B cell (primary cell): ENCODE results near the gene ACOX3. TPM values are rescaled to one million over a fixed set of nuclear protein-coding genes. Genes with fewer than 3 reads are reported as not detected.

ENCODE experiments used
- ATAC-seq: fragments of 200-7000 bp; cut with Tn5 transposase; one replicate; pipeline ENCODE4 v1.10.0; 2021; ENCODE audit warnings: low read depth, mild to moderate bottlenecking, moderate number of reproducible peaks, moderate library complexity
- CTCF ChIA-PET: fragments of 350-600 bp; sonication (Branson Sonifier 250); formaldehyde crosslinking; loops from one replicate; lab custom pipeline; 2021; ENCODE audit warnings: antibody characterized with exemption, inconsistent platforms; lab: Charles Lee
- POLR2A ChIA-PET: fragments of 350-600 bp; sonication (Branson Sonifier 250); formaldehyde crosslinking; loops from one replicate; lab custom pipeline; 2021; ENCODE audit warnings: antibody characterized with exemption; lab: Charles Lee
- DNase-seq: peaks from one replicate; pipeline ENCODE4 v3.0.0; 2013
- H2AFZ ChIP-seq: 2 replicates; pipeline ENCODE4 v1.6.1; 2012; ENCODE audit warnings: mild to moderate bottlenecking, low read depth, low read length; ENCODE audit not compliant: insufficient read depth, poor library complexity, severe bottlenecking
- H3K27ac ChIP-seq, 2 donors: 1 replicate in 1 of 2; 2 replicates in 1 of 2; pipeline ENCODE4 v1.5.1; 2012 to 2013; ENCODE audit warnings: low read length in 2 of 2, mild to moderate bottlenecking in 2 of 2, moderate library complexity in 1 of 2
- H3K27me3 ChIP-seq, 4 experiments: fragments of 200-600 bp in 1 of 4; sonication (generic) in 1 of 4; replicated peaks in 1 of 4; 1 replicate in 2 of 4; 2 replicates in 2 of 4; pipeline versions ENCODE4 v1.6.1 to v1.7.0; 2013 to 2016; ENCODE audit warnings: low read length in 3 of 4, mild to moderate bottlenecking in 2 of 4, mixed read lengths in 1 of 4, moderate library complexity in 1 of 4; ENCODE audit not compliant: insufficient read depth in 4 of 4, control insufficient read depth in 3 of 4; ENCODE audit errors: control extremely low read depth in 1 of 4
- H3K36me3 ChIP-seq, 2 experiments: replicated peaks in 1 of 2; 1 replicate in 1 of 2; 2 replicates in 1 of 2; pipeline versions ENCODE4 v1.6.1 to v1.7.1; 2013; ENCODE audit warnings: low read length in 1 of 2; ENCODE audit not compliant: insufficient read depth in 2 of 2, control insufficient read depth in 1 of 2; ENCODE audit errors: control extremely low read depth in 1 of 2, extremely low read depth in 1 of 2
- H3K4me1 ChIP-seq, 2 donors: fragments of 200-600 bp in 1 of 2; sonication (generic) in 1 of 2; 1 replicate in 1 of 2; 2 replicates in 1 of 2; pipeline versions ENCODE4 v1.5.1 to v1.6.1; 2013 to 2017; ENCODE audit warnings: low read length in 2 of 2; ENCODE audit not compliant: control insufficient read depth in 2 of 2, insufficient read depth in 2 of 2
- H3K4me2 ChIP-seq: replicated peaks from 2 replicates; pipeline ENCODE3; 2012; ENCODE audit warnings: mild to moderate bottlenecking, low read depth, low read length; ENCODE audit not compliant: poor library complexity, severe bottlenecking
- H3K4me3 ChIP-seq, 5 experiments: fragments of 200-600 bp in 1 of 5; sonication (generic) in 1 of 5; 1 replicate in 3 of 5; 2 replicates in 2 of 5; pipeline versions ENCODE4 v1.5.1 to v1.7.0; 2011 to 2016; ENCODE audit warnings: low read length in 4 of 5, mild to moderate bottlenecking in 4 of 5, low read depth in 2 of 5, control low read depth in 1 of 5, moderate library complexity in 1 of 5; ENCODE audit not compliant: insufficient read depth in 1 of 5; ENCODE audit errors: control extremely low read depth in 1 of 5, extremely low read depth in 1 of 5
- H3K79me2 ChIP-seq: fragments of 200-600 bp; sonication (generic); one replicate; pipeline ENCODE4 v1.6.0; 2016; ENCODE audit warnings: low read length; ENCODE audit not compliant: control insufficient read depth, insufficient read depth
- H3K9ac ChIP-seq: fragments of 200-600 bp; sonication (generic); 2 replicates; pipeline ENCODE4 v1.6.1; 2017; ENCODE audit warnings: mild to moderate bottlenecking, low read length, moderate library complexity
- H3K9me3 ChIP-seq, 3 donors: one replicate each; pipeline versions ENCODE4 v1.6.1 to v1.7.1; 2013; ENCODE audit warnings: low read length in 2 of 3; ENCODE audit not compliant: control insufficient read depth in 2 of 3, insufficient read depth in 1 of 3; ENCODE audit errors: control extremely low read depth in 1 of 3
- H4K20me1 ChIP-seq: 2 replicates; pipeline ENCODE4 v1.6.0; 2012; ENCODE audit warnings: mild to moderate bottlenecking, low read length; ENCODE audit not compliant: insufficient read depth, control insufficient read depth, poor library complexity, severe bottlenecking
- H3K27ac Mint-ChIP-seq: one replicate; pipeline ENCODE4 v1.8.0; 2021; ENCODE audit warnings: mixed read lengths
- H3K27me3 Mint-ChIP-seq: one replicate; pipeline ENCODE4 v1.8.0; 2021; ENCODE audit warnings: mixed read lengths
- H3K4me1 Mint-ChIP-seq: one replicate; pipeline ENCODE4 v1.8.0; 2021; ENCODE audit warnings: mixed read lengths
- H3K4me3 Mint-ChIP-seq: one replicate; pipeline ENCODE4 v1.8.0; 2021; ENCODE audit warnings: mixed read lengths
- H3K9me3 Mint-ChIP-seq: one replicate; pipeline ENCODE4 v1.8.0; 2022; ENCODE audit warnings: mixed read lengths; ENCODE audit not compliant: insufficient read depth
- EZH2 ChIP-seq: IDR thresholded peaks from 2 replicates; pipeline ENCODE4 v1.6.1; 2012; ENCODE audit warnings: borderline replicate concordance, low read depth, mild to moderate bottlenecking, moderate library complexity, low read length; ENCODE audit not compliant: insufficient read depth, poor library complexity, severe bottlenecking
- WGBS: methylation state at CpG from one replicate; pipeline ENCODE4 v1.1.5; 2013; ENCODE audit warnings: missing lambda C conversion rate; ENCODE audit not compliant: insufficient coverage; 5-methylcytosine and 5-hydroxymethylcytosine counted together
- intact Hi-C: fragments of 100-400 bp; cut with micrococcal nuclease; formaldehyde crosslinking; loops from one replicate; pipeline ENCODE4 v1.10.0; 2022
- polyA plus RNA-seq: library from polyadenylated mRNA; depleted of rRNA; stranded (reverse); fragments of >200 nt; gene quantifications from 2 replicates; pipeline ENCODE4 v1.2.3, GENCODE V29; 2012
- total RNA-seq, 2 donors: library from RNA; stranded (reverse); fragments of 120-200 nt in 1 of 2; gene quantifications; 1 replicate in 1 of 2; 2 replicates in 1 of 2; pipeline versions ENCODE4 v1.2.3 to v1.2.4, GENCODE V29; 2013 to 2022
- TF ChIP-seq, protein P1 (sequence below): fragments of 200-600 bp; IDR thresholded peaks from one replicate; pipeline ENCODE4 v1.8.0; 2022; ENCODE audit warnings: antibody characterized with exemption, mild to moderate bottlenecking

ACOX3 gene
- total and polyA plus RNA-seq, 2 donors (not counting 1 experiment from before 2014, with no cell fraction given), result 4.6 to 23.1 TPM

DNA sequence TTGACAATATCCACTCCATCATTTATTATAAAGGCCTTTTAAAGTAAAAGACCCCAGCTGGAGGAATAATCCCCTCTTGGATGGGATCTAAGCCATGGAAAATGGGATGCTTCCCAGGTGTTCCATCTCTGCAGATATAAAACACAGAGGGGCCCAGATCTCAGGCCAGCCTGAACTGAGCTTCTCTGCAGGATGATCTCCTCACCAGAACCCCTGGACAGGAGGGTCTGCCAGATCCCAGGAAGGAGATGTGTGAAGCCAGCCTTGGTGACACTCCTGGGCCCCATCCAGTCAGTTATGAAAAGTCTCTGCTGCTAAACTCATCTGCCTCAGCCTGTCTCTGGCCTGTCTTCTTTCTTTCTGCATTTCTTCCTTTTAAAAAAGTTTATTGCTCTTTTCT lies 114.3 kb downstream of the ACOX3 start:
- H3K4me3 ChIP-seq, result no peak overlapping the region
- no peak overlapping the region for H3K9ac ChIP-seq
- Mint-ChIP-seq H3K9me3 (no peaks in the 10 kb centered on the region), H3K27ac (no peak overlapping the region), H3K4me3 (no peak overlapping the region), H3K4me1 (no peaks in the 10 kb centered on the region), H3K27me3 (peaks cover 2% of the 10 kb centered on the region)
- TF ChIP-seq, protein P1, sequence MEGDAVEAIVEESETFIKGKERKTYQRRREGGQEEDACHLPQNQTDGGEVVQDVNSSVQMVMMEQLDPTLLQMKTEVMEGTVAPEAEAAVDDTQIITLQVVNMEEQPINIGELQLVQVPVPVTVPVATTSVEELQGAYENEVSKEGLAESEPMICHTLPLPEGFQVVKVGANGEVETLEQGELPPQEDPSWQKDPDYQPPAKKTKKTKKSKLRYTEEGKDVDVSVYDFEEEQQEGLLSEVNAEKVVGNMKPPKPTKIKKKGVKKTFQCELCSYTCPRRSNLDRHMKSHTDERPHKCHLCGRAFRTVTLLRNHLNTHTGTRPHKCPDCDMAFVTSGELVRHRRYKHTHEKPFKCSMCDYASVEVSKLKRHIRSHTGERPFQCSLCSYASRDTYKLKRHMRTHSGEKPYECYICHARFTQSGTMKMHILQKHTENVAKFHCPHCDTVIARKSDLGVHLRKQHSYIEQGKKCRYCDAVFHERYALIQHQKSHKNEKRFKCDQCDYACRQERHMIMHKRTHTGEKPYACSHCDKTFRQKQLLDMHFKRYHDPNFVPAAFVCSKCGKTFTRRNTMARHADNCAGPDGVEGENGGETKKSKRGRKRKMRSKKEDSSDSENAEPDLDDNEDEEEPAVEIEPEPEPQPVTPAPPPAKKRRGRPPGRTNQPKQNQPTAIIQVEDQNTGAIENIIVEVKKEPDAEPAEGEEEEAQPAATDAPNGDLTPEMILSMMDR, result no peak
- TF ChIP-seq EZH2, result no peak
- H3K36me3 ChIP-seq, result no peaks in the 10 kb centered on the region
- POLR2A ChIA-PET, result no interaction called here
- no peak for ATAC-seq
- intact Hi-C loops, result no loop called here
- no peaks in the 10 kb centered on the region for H3K9me3 ChIP-seq
- CTCF ChIA-PET, result no interaction called here
- H3K4me2 ChIP-seq, result no peak overlapping the region
- no peaks in the 10 kb centered on the region for H3K27me3 ChIP-seq
- H4K20me1 ChIP-seq, result no peaks in the 10 kb centered on the region
- no peak for DNase-seq
- no peak overlapping the region for H3K27ac ChIP-seq
- no peaks in the 10 kb centered on the region for H3K4me1 ChIP-seq
- H3K79me2 ChIP-seq, result no peaks in the 10 kb centered on the region
- no peak overlapping the region for H2AFZ ChIP-seq

DNA sequence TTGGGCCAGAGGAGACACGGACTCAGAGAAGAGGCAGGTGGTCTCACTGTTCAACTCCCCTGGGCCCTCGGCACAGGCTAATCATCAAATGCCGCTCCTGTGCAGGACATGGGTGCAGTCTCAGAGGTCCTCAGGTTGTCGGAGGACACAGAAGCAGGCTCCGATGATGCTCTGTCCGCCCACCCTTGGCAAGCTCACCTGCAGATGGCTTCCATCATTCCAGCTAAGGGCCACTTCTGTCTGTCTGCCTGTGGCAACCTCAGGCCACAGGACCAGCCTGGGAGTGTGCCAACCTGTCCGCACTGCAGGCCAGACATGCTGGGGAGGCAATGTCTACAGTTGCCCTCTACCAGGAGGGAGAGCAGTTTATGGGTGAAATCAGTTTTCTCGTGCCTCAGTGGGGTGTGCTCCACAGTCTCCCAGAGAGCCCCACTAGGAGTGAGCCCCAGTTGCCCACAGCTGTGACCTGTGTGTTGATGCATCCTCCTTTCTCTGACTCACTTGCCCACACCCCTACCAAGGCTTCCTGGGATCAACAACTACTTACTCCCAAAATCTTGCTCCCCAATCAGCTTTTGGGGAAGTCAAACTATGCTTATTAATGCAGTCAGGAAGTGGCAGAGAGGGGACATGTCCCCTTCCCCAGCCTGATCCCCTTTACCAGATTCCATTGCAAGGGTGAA lies 115.1 kb downstream of the ACOX3 start:
- H3K27me3 ChIP-seq, result no peaks in the 10 kb centered on the region
- no peaks in the 10 kb centered on the region for H3K79me2 ChIP-seq
- DNase-seq, result no peak
- H3K36me3 ChIP-seq, result no peaks in the 10 kb centered on the region
- H2AFZ ChIP-seq, result no peak overlapping the region
- 78% methylated on average over 8 of the region's 8 CpGs for whole genome bisulfite sequencing
- intact Hi-C loops, result no loop called here
- Mint-ChIP-seq H3K4me1 (no peaks in the 10 kb centered on the region), H3K27me3 (peaks cover 2% of the 10 kb centered on the region), H3K4me3 (no peak overlapping the region), H3K27ac (no peak overlapping the region), H3K9me3 (no peaks in the 10 kb centered on the region)
- no peak overlapping the region for H3K9ac ChIP-seq
- no peak for ATAC-seq
- no peak overlapping the region for H3K4me3 ChIP-seq
- H4K20me1 ChIP-seq, result no peaks in the 10 kb centered on the region
- no peak overlapping the region for H3K4me2 ChIP-seq
- H3K27ac ChIP-seq, result no peak overlapping the region
- H3K4me1 ChIP-seq, result no peaks in the 10 kb centered on the region
- no peaks in the 10 kb centered on the region for H3K9me3 ChIP-seq
- TF ChIP-seq, protein P1, result no peak
- no peak for TF ChIP-seq EZH2
- CTCF ChIA-PET, result no interaction called here
- POLR2A ChIA-PET, result no interaction called here
